ENCODE data around the gene RALGAPA2.

DNA sequence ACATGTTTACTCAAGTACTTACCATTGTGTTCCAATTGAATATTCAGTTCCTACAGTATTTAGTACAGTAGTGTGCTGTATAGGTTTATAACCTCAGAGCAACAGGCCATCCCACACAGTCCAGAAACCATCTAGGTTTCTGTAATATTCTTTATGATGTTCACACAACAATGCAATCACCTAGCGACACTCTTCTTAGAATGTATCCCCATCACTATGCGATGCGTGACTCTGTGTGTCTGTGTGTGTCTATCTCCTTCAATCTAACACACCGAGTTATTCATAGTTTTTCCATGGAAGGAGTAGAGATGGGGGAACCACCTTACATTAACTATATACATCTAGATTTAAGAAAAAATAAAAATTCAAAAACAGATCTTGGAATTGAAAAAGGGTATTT is 182.8 kb downstream of the RALGAPA2 start:
- TF ChIP-seq, protein P1, sequence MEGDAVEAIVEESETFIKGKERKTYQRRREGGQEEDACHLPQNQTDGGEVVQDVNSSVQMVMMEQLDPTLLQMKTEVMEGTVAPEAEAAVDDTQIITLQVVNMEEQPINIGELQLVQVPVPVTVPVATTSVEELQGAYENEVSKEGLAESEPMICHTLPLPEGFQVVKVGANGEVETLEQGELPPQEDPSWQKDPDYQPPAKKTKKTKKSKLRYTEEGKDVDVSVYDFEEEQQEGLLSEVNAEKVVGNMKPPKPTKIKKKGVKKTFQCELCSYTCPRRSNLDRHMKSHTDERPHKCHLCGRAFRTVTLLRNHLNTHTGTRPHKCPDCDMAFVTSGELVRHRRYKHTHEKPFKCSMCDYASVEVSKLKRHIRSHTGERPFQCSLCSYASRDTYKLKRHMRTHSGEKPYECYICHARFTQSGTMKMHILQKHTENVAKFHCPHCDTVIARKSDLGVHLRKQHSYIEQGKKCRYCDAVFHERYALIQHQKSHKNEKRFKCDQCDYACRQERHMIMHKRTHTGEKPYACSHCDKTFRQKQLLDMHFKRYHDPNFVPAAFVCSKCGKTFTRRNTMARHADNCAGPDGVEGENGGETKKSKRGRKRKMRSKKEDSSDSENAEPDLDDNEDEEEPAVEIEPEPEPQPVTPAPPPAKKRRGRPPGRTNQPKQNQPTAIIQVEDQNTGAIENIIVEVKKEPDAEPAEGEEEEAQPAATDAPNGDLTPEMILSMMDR (IDR thresholded peaks at IDR 0.05; ENCODE audit: low read length), result no peak
- TF ChIP-seq EZH2 (IDR thresholded peaks at IDR 0.05; ENCODE audit: borderline replicate concordance, low read length), result no peak

Measured in OCI-LY1 (cell line).